ENCODE results near the gene RNU11.

DNA sequence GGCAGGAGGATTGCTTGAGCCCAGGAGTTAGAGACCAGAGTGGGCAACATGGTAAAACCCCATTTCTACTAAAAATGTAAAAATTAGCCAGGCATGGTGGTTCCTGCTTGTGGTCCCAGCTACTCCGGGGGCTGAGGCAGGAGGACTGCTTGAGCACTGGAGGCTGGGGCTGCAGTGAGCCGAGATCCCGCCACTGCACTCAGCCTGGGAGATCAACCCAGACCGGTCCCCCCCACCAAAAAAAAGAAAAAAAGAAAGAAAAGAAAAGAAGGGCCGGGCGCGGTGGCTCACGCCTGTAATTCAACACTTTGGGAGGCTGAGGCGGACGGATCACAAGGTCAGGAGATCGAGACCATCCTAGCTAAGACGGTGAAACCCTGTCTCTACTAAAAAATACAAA lies 18.4 kb downstream of the RNU11 start:
- TF ChIP-seq EZH2phosphoT487 (IDR thresholded peaks at IDR 0.05; ENCODE audit: insufficient read depth, low read depth): no peak
- TF ChIP-seq EZH2 (IDR thresholded peaks at IDR 0.05; ENCODE audit: insufficient read depth, poor library complexity, severe bottlenecking): no peak

Data from GM23248 (cell line).